Transverse colon (tissue), 4 donors: Measurements from ENCODE around the gene NRN1L. TPM values are rescaled to one million over a fixed set of nuclear protein-coding genes. Genes with fewer than 3 reads are reported as not detected.

Experiments used
- DNase-seq: peaks from one replicate; pipeline ENCODE4 v3.0.0-alpha.2; 2019
- H3K27ac ChIP-seq, 4 donors: fragments of 200-600 bp; sonication (generic); 2 replicates each; pipeline ENCODE4 v1.5.1; 2016 to 2018; ENCODE audit warnings: inconsistent platforms in 4 of 4
- H3K27me3 ChIP-seq: fragments of 200-600 bp; sonication (generic); 2 replicates; pipeline ENCODE4 v1.5.1; 2017; ENCODE audit warnings: inconsistent platforms
- H3K36me3 ChIP-seq, 4 donors: fragments of 200-600 bp; sonication (generic); 2 replicates each; pipeline ENCODE4 v1.5.1; 2017 to 2019; ENCODE audit warnings: inconsistent platforms in 4 of 4
- H3K4me1 ChIP-seq, 4 donors: fragments of 200-600 bp; sonication (generic); 2 replicates each; pipeline ENCODE4 v1.5.1; 2017 to 2020; ENCODE audit warnings: inconsistent platforms in 4 of 4
- H3K4me3 ChIP-seq, 4 donors: fragments of 200-600 bp; sonication (generic); 1 replicate in 1 of 4; 2 replicates in 3 of 4; pipeline versions ENCODE4 v1.5.1 to v1.6.1; 2017 to 2019; ENCODE audit warnings: inconsistent platforms in 4 of 4
- H3K9me3 ChIP-seq, 2 donors: fragments of 200-600 bp; sonication (generic); 2 replicates each; pipeline ENCODE4 v1.5.1; 2017 to 2019; ENCODE audit warnings: inconsistent platforms in 2 of 2
- CTCF ChIP-seq, 5 experiments: fragments of 200-600 bp in 3 of 5; fragments of 450-650 bp in 2 of 5; sonication (generic) in 3 of 5; IDR thresholded peaks; 1 replicate in 2 of 5; 2 replicates in 3 of 5; pipeline ENCODE4 v1.5.1; 2016 to 2017; ENCODE audit warnings: antibody characterized with exemption in 5 of 5, inconsistent platforms in 3 of 5, mild to moderate bottlenecking in 2 of 5, moderate library complexity in 1 of 5
- EP300 ChIP-seq: sonication (generic); formaldehyde crosslinking; IDR thresholded peaks from one replicate; pipeline ENCODE4 v1.6.1; 2017; ENCODE audit warnings: antibody characterized with exemption, low read depth
- POLR2A ChIP-seq: fragments of 450-650 bp; IDR thresholded peaks from one replicate; pipeline ENCODE4 v1.6.1; 2016; ENCODE audit warnings: antibody characterized with exemption, mild to moderate bottlenecking, moderate library complexity
- POLR2AphosphoS5 ChIP-seq, 3 donors: sonication (generic); formaldehyde crosslinking; IDR thresholded peaks; one replicate each; pipeline ENCODE4 v1.6.1; 2016; ENCODE audit warnings: antibody characterized with exemption in 3 of 3
- WGBS, 2 donors: methylation state at CpG; one replicate each; pipeline ENCODE4 v1.1.5; 2018; ENCODE audit warnings: low coverage in 1 of 2; 5-methylcytosine and 5-hydroxymethylcytosine counted together
- in situ Hi-C, 4 donors: fragments of 200-750 bp; cut with MboI; loops; one replicate each; pipeline versions ENCODE4 v1.15.0 to v1.15.1; 2017; ENCODE audit warnings: low sequenced_read_pairs in 3 of 4, low pct_ligation_motif_present in 1 of 4, low pct_unique_long_range_greater_than_20kb in 1 of 4
- intact Hi-C: fragments of 100-400 bp; cut with DNase I; formaldehyde crosslinking; loops from one replicate; pipeline ENCODE4 v1.15.1; 2023; ENCODE audit warnings: low total_unique reads
- total RNA-seq, 4 donors: library from RNA; depleted of rRNA; stranded (reverse); fragments of >200 nt; gene quantifications; one replicate each; pipeline ENCODE4 v1.1.0, GENCODE V29; 2016

The NRN1L gene
- total RNA-seq, 4 donors from 2014 or later, result 2.5 TPM; not detected in 3

GRCh38 chr16:67841816-67842508 lies 42.7 kb upstream of the NRN1L start, which contains the start of gene THAP11:
Gene THAP11, plus strand, starts transcription at chr16:67842320. Its CDS starts 235 bp downstream, at chr16:67842555.
- Histone ChIP-seq H3K27ac (peak within 1 kb of the TSS; percentile 95 to 98 (median 97)), H3K27me3 (no peaks in the 10 kb centered on the region), H3K4me1 (peaks cover 32 to 40% (median 36%) of the 10 kb centered on the region in 4 donors), H3K4me3 (peak within 1 kb of the TSS; percentile 51 to 84 (median 82)), H3K36me3 (no peaks in the 10 kb centered on the region), H3K9me3 (no peaks in the 10 kb centered on the region)
- in situ Hi-C loops, result no loop called here
- TF ChIP-seq POLR2A, result peak; percentile 21
- TF ChIP-seq EP300, result no peak
- TF ChIP-seq POLR2AphosphoS5 (IDR thresholded peaks at IDR 0.05), result peak; percentile 11 to 80 (median 71)
- peak; percentile 85 to 96 (median 87) for TF ChIP-seq CTCF (IDR thresholded peaks at IDR 0.05)
- intact Hi-C loops, result no loop called here
- WGBS, 2 donors, result 1% methylated on average over 62 of the region's 83 CpGs; no CpG with 5 or more reads in 1 of the 2 donors
- peak; percentile 96 for DNase-seq

GRCh38 chr16:67842509-67843342 lies 42.0 kb upstream of the NRN1L start:
- Histone ChIP-seq H3K4me1 (peaks cover 34 to 45% (median 40%) of the 10 kb centered on the region in 4 donors), H3K36me3 (no peaks in the 10 kb centered on the region), H3K27ac (peak overlapping the region; percentile 95 to 98 (median 97)), H3K4me3 (peak overlapping the region; percentile 51 to 84 (median 82)), H3K9me3 (no peaks in the 10 kb centered on the region), H3K27me3 (no peaks in the 10 kb centered on the region)
- peak; percentile 60 for DNase-seq
- 1% methylated on average over 64 of the region's 67 CpGs; no CpG with 5 or more reads in 1 of the 2 donors for WGBS, 2 donors
- no peak for TF ChIP-seq POLR2A
- TF ChIP-seq POLR2AphosphoS5 (IDR thresholded peaks at IDR 0.05), result peak in 1 of 3 donors; percentile 8
- TF ChIP-seq CTCF (IDR thresholded peaks at IDR 0.05), result peak in 1 of 5 experiments; percentile 22
- in situ Hi-C loops (no loop called here), intact Hi-C loops (no loop called here)

GRCh38 chr16:67843343-67843765 lies 41.3 kb upstream of the NRN1L start:
- 5% methylated on average over 11 of the region's 11 CpGs; no CpG with 5 or more reads in 1 of the 2 donors for WGBS, 2 donors
- H3K4me3 ChIP-seq, result peak overlapping the region; percentile 51 to 84 (median 82)
- H3K4me1 ChIP-seq, result peaks cover 40 to 51% (median 46%) of the 10 kb centered on the region in 4 donors
- no peak for DNase-seq
- peak overlapping the region; percentile 95 to 98 (median 97) for H3K27ac ChIP-seq
- H3K36me3 ChIP-seq, result no peaks in the 10 kb centered on the region
- H3K9me3 ChIP-seq, result no peaks in the 10 kb centered on the region
- no peaks in the 10 kb centered on the region for H3K27me3 ChIP-seq
- in situ Hi-C loops, result no loop called here
- intact Hi-C loops, result no loop called here
- TF ChIP-seq POLR2A (no peak), CTCF (IDR thresholded peaks at IDR 0.05) (no peak), POLR2AphosphoS5 (IDR thresholded peaks at IDR 0.05) (no peak), EP300 (no peak)

- Histone ChIP-seq H3K4me3 (no peak overlapping the region), H3K27me3 (no peaks in the 10 kb centered on the region), H3K36me3 (no peaks in the 10 kb centered on the region), H3K4me1 (peaks cover 43 to 57% (median 52%) of the 10 kb centered on the region in 4 donors), H3K9me3 (no peaks in the 10 kb centered on the region), H3K27ac (peak overlapping the region; percentile 95 to 98 (median 97))
- intact Hi-C loops, result no loop called here
- TF ChIP-seq EP300 (no peak), CTCF (IDR thresholded peaks at IDR 0.05) (no peak), POLR2A (no peak), POLR2AphosphoS5 (IDR thresholded peaks at IDR 0.05) (no peak)
- in situ Hi-C loops, result no loop called here
- 70 to 86% methylated on average over 2 to 4 of the region's 4 CpGs for WGBS, 2 donors
- DNase-seq, result no peak
Measured at GRCh38 chr16:67844497-67844896, 40.2 kb upstream of the NRN1L start.
